Loucy (cell line): ENCODE measurements around the gene ZNF358.

Source experiments
- H2AFZ ChIP-seq: fragments of 200-600 bp; sonication (generic); 2 replicates; pipeline ENCODE4 v1.6.0; 2016; ENCODE audit warnings: antibody characterized with exemption, mild to moderate bottlenecking, low read length, moderate library complexity
- H3F3A ChIP-seq: fragments of 200-600 bp; 2 replicates; pipeline ENCODE4 v1.6.0; 2016; ENCODE audit warnings: antibody characterized with exemption, low read depth, mild to moderate bottlenecking
- H3K27me3 ChIP-seq: fragments of 200-600 bp; sonication (generic); 2 replicates; pipeline ENCODE4 v1.6.1; 2014; ENCODE audit warnings: low read length, mild to moderate bottlenecking; ENCODE audit not compliant: insufficient read depth, poor library complexity, severe bottlenecking
- H3K36me3 ChIP-seq: fragments of 200-600 bp; sonication (generic); 2 replicates; pipeline ENCODE4 v1.6.1; 2016; ENCODE audit warnings: low read length; ENCODE audit not compliant: insufficient read depth
- H3K4me1 ChIP-seq: fragments of 200-600 bp; sonication (generic); 2 replicates; pipeline ENCODE4 v1.5.1; 2014; ENCODE audit warnings: low read length, mild to moderate bottlenecking; ENCODE audit not compliant: insufficient read depth, poor library complexity, severe bottlenecking
- H3K4me2 ChIP-seq: fragments of 200-600 bp; sonication (generic); 2 replicates; pipeline ENCODE4 v1.6.0; 2014; ENCODE audit warnings: antibody characterized with exemption, low read length, low read depth, mild to moderate bottlenecking; ENCODE audit not compliant: poor library complexity, severe bottlenecking
- H3K4me3 ChIP-seq: fragments of 200-600 bp; sonication (generic); 2 replicates; pipeline ENCODE4 v1.5.1; 2014; ENCODE audit warnings: low read length, mild to moderate bottlenecking, mixed read lengths; ENCODE audit not compliant: poor library complexity, severe bottlenecking
- H3K79me2 ChIP-seq: fragments of 200-600 bp; sonication (generic); 2 replicates; pipeline ENCODE4 v1.6.1; 2014; ENCODE audit warnings: low read length; ENCODE audit not compliant: insufficient read depth
- H3K9ac ChIP-seq: fragments of 200-600 bp; sonication (generic); 2 replicates; pipeline ENCODE4 v1.6.0; 2014; ENCODE audit warnings: mild to moderate bottlenecking, low read depth, low read length, moderate library complexity; ENCODE audit not compliant: poor library complexity, severe bottlenecking
- H3K9me2 ChIP-seq: fragments of 200-600 bp; sonication (generic); replicated peaks from 2 replicates; pipeline ENCODE4 v1.6.1; 2016; ENCODE audit warnings: low read depth, low read length, mixed read lengths
- H3K9me3 ChIP-seq: fragments of 200-600 bp; sonication (generic); 2 replicates; pipeline ENCODE4 v1.6.1; 2014; ENCODE audit warnings: mild to moderate bottlenecking, antibody characterized with exemption, low read length, low read depth; ENCODE audit not compliant: insufficient read depth
- H4K20me1 ChIP-seq: fragments of 200-600 bp; sonication (generic); 2 replicates; pipeline ENCODE4 v1.6.0; 2014; ENCODE audit warnings: antibody characterized with exemption, low read length, mild to moderate bottlenecking; ENCODE audit not compliant: insufficient read depth, poor library complexity, severe bottlenecking
- CTCF ChIP-seq: fragments of 200-600 bp; sonication (generic); conservative IDR thresholded peaks from 2 replicates; pipeline ENCODE4 v1.5.1; 2014; ENCODE audit warnings: mild to moderate bottlenecking, antibody characterized with exemption, low read length
- EZH2phosphoT487 ChIP-seq: fragments of 200-600 bp; IDR thresholded peaks from 2 replicates; pipeline ENCODE4 v1.6.1; 2018; ENCODE audit warnings: antibody characterized with exemption, mild to moderate bottlenecking, moderate library complexity, borderline replicate concordance

The ZNF358 gene

GRCh38 chr19:7560255-7560654 is 44.4 kb downstream of the ZNF358 start:
- no peak for TF ChIP-seq CTCF
- no peak for TF ChIP-seq EZH2phosphoT487
- no peaks in the 10 kb centered on the region for H3K4me1 ChIP-seq
- no peak overlapping the region for H3K4me3 ChIP-seq
- no peaks in the 10 kb centered on the region for H3K36me3 ChIP-seq
- H3F3A ChIP-seq, result no peaks in the 10 kb centered on the region
- H4K20me1 ChIP-seq, result no peaks in the 10 kb centered on the region
- H3K9me2 ChIP-seq, result no peaks in the 10 kb centered on the region
- H3K79me2 ChIP-seq, result no peaks in the 10 kb centered on the region
- H3K27me3 ChIP-seq, result no peaks in the 10 kb centered on the region
- H3K4me2 ChIP-seq, result no peak overlapping the region
- H3K9ac ChIP-seq, result no peak overlapping the region
- no peak overlapping the region for H2AFZ ChIP-seq
- no peaks in the 10 kb centered on the region for H3K9me3 ChIP-seq

GRCh38 chr19:7561325-7561724 is 45.4 kb downstream of the ZNF358 start:
- Histone ChIP-seq H3K4me1 (no peaks in the 10 kb centered on the region), H2AFZ (no peak overlapping the region), H3K4me3 (no peak overlapping the region), H3K4me2 (no peak overlapping the region), H3K79me2 (no peaks in the 10 kb centered on the region), H4K20me1 (no peaks in the 10 kb centered on the region), H3F3A (no peaks in the 10 kb centered on the region), H3K27me3 (no peaks in the 10 kb centered on the region), H3K9me2 (no peaks in the 10 kb centered on the region), H3K9me3 (no peaks in the 10 kb centered on the region), H3K9ac (no peak overlapping the region), H3K36me3 (no peaks in the 10 kb centered on the region)
- no peak for TF ChIP-seq CTCF
- no peak for TF ChIP-seq EZH2phosphoT487

- H3K9me2 ChIP-seq, result no peaks in the 10 kb centered on the region
- TF ChIP-seq EZH2phosphoT487 (no peak), CTCF (no peak)
- H3K9me3 ChIP-seq, result no peaks in the 10 kb centered on the region
Observed at GRCh38 chr19:7562646-7563393, 46.9 kb downstream of the ZNF358 start.

More at GRCh38 chr19:7562646-7563393, 46.9 kb downstream of the ZNF358 start:
- H3K9ac ChIP-seq, result no peak overlapping the region
- no peaks in the 10 kb centered on the region for H3K4me1 ChIP-seq
- H3K4me3 ChIP-seq, result no peak overlapping the region
- H4K20me1 ChIP-seq, result no peaks in the 10 kb centered on the region
- no peaks in the 10 kb centered on the region for H3K79me2 ChIP-seq
- no peak overlapping the region for H3K4me2 ChIP-seq
- no peaks in the 10 kb centered on the region for H3K36me3 ChIP-seq
- no peaks in the 10 kb centered on the region for H3K27me3 ChIP-seq
- no peak overlapping the region for H2AFZ ChIP-seq
- H3F3A ChIP-seq, result no peaks in the 10 kb centered on the region
